D721Med (cell line): ENCODE data around the gene LRRC39.
"Not testable (repeated sequence)": the region's sequence is repeated elsewhere in the genome, so short reads cannot be mapped to it uniquely, and the experiment has no call there.

ENCODE experiments used
- DNase-seq: peaks from one replicate; pipeline ENCODE4 v3.0.0; 2011; ENCODE audit warnings: low spot score; ENCODE audit not compliant: insufficient read length
- FAIRE-seq: peaks from 2 replicates; lab custom pipeline; 2011; peaks lifted over from hg19 to GRCh38; lab: Jason Lieb, UNC
- CTCF ChIP-seq: IDR thresholded peaks from 2 replicates; pipeline ENCODE4 v1.5.1; 2012; ENCODE audit warnings: mild to moderate bottlenecking, control low read depth; ENCODE audit not compliant: insufficient read depth; ENCODE audit errors: missing control alignments

Gene LRRC39

GRCh38 chr1:100206301-100206700 is 28.2 kb upstream of the LRRC39 start:
- FAIRE-seq (no peak), DNase-seq (no peak)
- TF ChIP-seq CTCF: no peak

GRCh38 chr1:100205593-100205992 is 27.5 kb upstream of the LRRC39 start:
- not testable (repeated sequence) for DNase-seq, FAIRE-seq

GRCh38 chr1:100205103-100205502 is 27.0 kb upstream of the LRRC39 start:
- FAIRE-seq, DNase-seq: not testable (repeated sequence)

GRCh38 chr1:100202703-100203102 is 24.6 kb upstream of the LRRC39 start:
- DNase-seq, FAIRE-seq: not testable (repeated sequence)

- not testable (repeated sequence) for DNase-seq, FAIRE-seq
Observed at GRCh38 chr1:100200060-100200459, 22.0 kb upstream of the LRRC39 start.

- no peak for DNase-seq
Observed at GRCh38 chr1:100198596-100198995, 20.5 kb upstream of the LRRC39 start.

GRCh38 chr1:100188617-100189016 is 10.6 kb upstream of the LRRC39 start:
- no peak for TF ChIP-seq CTCF
- DNase-seq (no peak), FAIRE-seq (no peak)

More at GRCh38 chr1:100198596-100198995, 20.5 kb upstream of the LRRC39 start:
- TF ChIP-seq CTCF: no peak
- no peak for FAIRE-seq

GRCh38 chr1:100187912-100188311 is 9.9 kb upstream of the LRRC39 start:
- FAIRE-seq: no peak
- TF ChIP-seq CTCF: no peak
- no peak for DNase-seq

GRCh38 chr1:100184536-100184935 is 6.5 kb upstream of the LRRC39 start:
- no peak for TF ChIP-seq CTCF
- DNase-seq: no peak
- FAIRE-seq: no peak
